GM04504 (cell line): ENCODE measurements around the gene S100A2.
"Not testable (repeated sequence)": the region's sequence is repeated elsewhere in the genome, so short reads cannot be mapped to it uniquely, and the experiment has no call there.

Experiments used
- DNase-seq: peaks from one replicate; pipeline ENCODE4 v3.0.0-alpha.2; 2012; ENCODE audit warnings: low read depth

Gene S100A2

GRCh38 chr1:153563991-153564390 is 1.7 kb downstream of the S100A2 start:
- no peak for DNase-seq

GRCh38 chr1:153563483-153563901 is 2.2 kb downstream of the S100A2 start:
- DNase-seq: no peak

GRCh38 chr1:153562021-153562420 is 3.6 kb downstream of the S100A2 start:
- DNase-seq: not testable (repeated sequence)

- no peak for DNase-seq
Observed at GRCh38 chr1:153561466-153561985, 4.1 kb downstream of the S100A2 start.

GRCh38 chr1:153560771-153561465 is 4.7 kb downstream of the S100A2 start:
- no peak for DNase-seq

GRCh38 chr1:153560241-153560640 is 5.4 kb downstream of the S100A2 start:
- no peak for DNase-seq

GRCh38 chr1:153557877-153558276 is 7.8 kb downstream of the S100A2 start:
- no peak for DNase-seq

- DNase-seq: no peak
Observed at GRCh38 chr1:153556348-153556747, 9.3 kb downstream of the S100A2 start.

- no peak for DNase-seq
Observed at GRCh38 chr1:153553830-153554541, 11.7 kb downstream of the S100A2 start.

GRCh38 chr1:153553096-153553495 is 12.5 kb downstream of the S100A2 start:
- no peak for DNase-seq

GRCh38 chr1:153552335-153552734 is 13.3 kb downstream of the S100A2 start:
- DNase-seq: no peak

GRCh38 chr1:153550827-153551500 is 14.7 kb downstream of the S100A2 start:
- no peak for DNase-seq

- DNase-seq: no peak
Observed at GRCh38 chr1:153550398-153550758, 15.3 kb downstream of the S100A2 start.

- no peak for DNase-seq
Observed at GRCh38 chr1:153549741-153550397, 15.8 kb downstream of the S100A2 start.

- DNase-seq: peak; percentile 91
Observed at GRCh38 chr1:153548722-153549688, 16.6 kb downstream of the S100A2 start, which contains the start of gene S100A3. Gene S100A3 (minus strand): TSS chr1:153549258. CDS start chr1:153548485, 773 bp downstream.

GRCh38 chr1:153547560-153548551 is 17.8 kb downstream of the S100A2 start:
- no peak for DNase-seq

GRCh38 chr1:153546796-153547559 is 18.7 kb downstream of the S100A2 start:
- DNase-seq: no peak

- no peak for DNase-seq
Observed at GRCh38 chr1:153546371-153546770, 19.3 kb downstream of the S100A2 start.
